ENCODE results near the gene ICE1. TPM values are rescaled to one million over a fixed set of nuclear protein-coding genes. Genes with fewer than 3 reads are reported as not detected.

The ICE1 gene
- total RNA-seq, 4 donors from 2014 or later, result 24.5 to 39.9 (median 31.4) TPM

- TF ChIP-seq CTCF (IDR thresholded peaks at IDR 0.05; ENCODE audit: low read depth), result no peak
These were observed 83.3 kb downstream of the ICE1 start for GRCh38 chr5:5505815-5506214.

GRCh38 chr5:5508391-5508790 is 85.9 kb downstream of the ICE1 start:
- TF ChIP-seq CTCF (IDR thresholded peaks at IDR 0.05; ENCODE audit: low read depth), result no peak

GRCh38 chr5:5511904-5512416 is 89.5 kb downstream of the ICE1 start:
- no peak for TF ChIP-seq CTCF (IDR thresholded peaks at IDR 0.05; ENCODE audit: low read depth)

DNA sequence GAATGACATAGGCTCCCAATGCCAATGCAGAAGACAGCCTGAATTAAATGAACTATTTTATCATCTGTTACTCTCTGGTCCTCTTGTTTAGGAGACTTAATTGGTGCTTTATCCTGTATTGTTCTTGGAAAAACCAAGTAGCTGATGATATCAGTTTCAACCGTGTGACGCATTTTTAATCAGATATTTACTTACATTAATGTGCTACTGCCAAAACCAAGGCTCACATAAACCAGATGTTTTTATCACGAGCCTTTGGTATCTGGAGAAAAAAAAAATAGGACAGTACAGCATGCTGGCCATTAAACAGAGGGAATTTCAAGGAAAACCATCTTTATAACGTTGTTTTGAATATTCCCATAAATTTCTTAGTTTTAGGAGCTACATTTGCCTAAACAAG is 90.1 kb downstream of the ICE1 start:
- no peak for TF ChIP-seq CTCF (IDR thresholded peaks at IDR 0.05; ENCODE audit: low read depth)

DNA sequence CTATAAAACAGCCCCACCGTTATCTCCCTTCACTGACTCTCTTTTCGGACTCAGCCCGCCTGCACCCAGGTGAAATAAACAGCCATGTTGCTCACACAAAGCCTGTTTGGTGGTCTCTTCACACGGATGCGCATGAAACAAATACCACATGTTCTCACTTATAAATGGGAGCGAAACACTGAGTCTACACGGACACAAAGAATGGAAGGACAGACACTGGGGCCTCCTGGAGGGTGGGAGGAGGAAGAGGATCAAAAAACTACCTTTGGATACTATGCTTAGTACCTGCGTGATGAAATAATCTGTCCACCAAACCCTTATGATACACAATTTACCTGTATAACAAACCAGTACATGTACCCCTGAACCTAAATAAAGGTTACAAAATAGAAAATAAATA is 98.6 kb downstream of the ICE1 start:
- no peak for TF ChIP-seq CTCF (IDR thresholded peaks at IDR 0.05; ENCODE audit: low read depth)

GRCh38 chr5:5521478-5521877 is 99.0 kb downstream of the ICE1 start:
- TF ChIP-seq CTCF (IDR thresholded peaks at IDR 0.05; ENCODE audit: low read depth), result no peak

DNA sequence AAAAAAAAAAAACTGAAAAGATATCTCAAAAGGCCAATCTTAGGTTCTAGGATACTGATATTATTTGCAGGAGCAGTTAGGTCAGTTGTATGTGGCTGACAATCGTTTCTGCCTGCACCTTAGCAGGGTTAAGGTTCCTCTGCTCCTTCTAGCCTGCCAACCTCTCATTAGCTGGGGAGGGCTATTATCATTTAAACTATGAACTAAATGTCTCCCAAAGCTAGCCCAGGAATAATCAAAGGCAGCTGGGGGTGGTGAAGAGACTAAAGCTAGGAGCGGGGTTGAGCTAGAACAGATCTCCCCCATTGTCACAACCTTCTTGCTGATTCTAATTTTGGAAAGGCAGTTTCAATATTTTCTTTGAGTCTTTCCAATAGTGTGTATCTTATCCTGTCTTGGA is 99.9 kb downstream of the ICE1 start:
- TF ChIP-seq CTCF (IDR thresholded peaks at IDR 0.05; ENCODE audit: low read depth), result no peak
